Thymus (tissue), 11 donors: ENCODE measurements around the gene GLUL. TPM values are rescaled to one million over a fixed set of nuclear protein-coding genes. Genes with fewer than 3 reads are reported as not detected.

ENCODE experiments used
- DNase-seq, 9 donors: peaks; one replicate each; pipeline ENCODE4 v3.0.0-alpha.2; 2013; ENCODE audit warnings: low spot score in 9 of 9, low read depth in 6 of 9, missing footprints in 1 of 9
- H3K27ac ChIP-seq, 2 donors: one replicate each; pipeline ENCODE4 v1.5.1; 2013; ENCODE audit warnings: control low read depth in 1 of 2, low read depth in 1 of 2, low read length in 1 of 2, mild to moderate bottlenecking in 1 of 2, moderate library complexity in 1 of 2
- H3K27me3 ChIP-seq, 2 donors: one replicate each; pipeline ENCODE4 v1.5.1; 2013; ENCODE audit warnings: low read length in 1 of 2; ENCODE audit not compliant: control insufficient read depth in 2 of 2, insufficient read depth in 1 of 2
- H3K36me3 ChIP-seq, 2 donors: one replicate each; pipeline ENCODE4 v1.5.1; 2013; ENCODE audit warnings: low read length in 1 of 2, mild to moderate bottlenecking in 1 of 2, moderate library complexity in 1 of 2; ENCODE audit not compliant: control insufficient read depth in 2 of 2, insufficient read depth in 2 of 2
- H3K4me1 ChIP-seq, 2 donors: one replicate each; pipeline ENCODE4 v1.5.1; 2013; ENCODE audit warnings: low read length in 2 of 2; ENCODE audit not compliant: control insufficient read depth in 2 of 2, insufficient read depth in 2 of 2
- H3K4me3 ChIP-seq, 2 donors: one replicate each; pipeline ENCODE4 v1.5.1; 2013; ENCODE audit warnings: low read length in 2 of 2, control low read depth in 1 of 2, mild to moderate bottlenecking in 1 of 2
- H3K9me3 ChIP-seq, 2 donors: one replicate each; pipeline ENCODE4 v1.5.1; 2013; ENCODE audit warnings: low read length in 1 of 2, mild to moderate bottlenecking in 1 of 2; ENCODE audit not compliant: control insufficient read depth in 2 of 2, insufficient read depth in 1 of 2
- WGBS: extraction: QIAGEN DNeasy Blood & Tissue Kit; methylation state at CpG from one replicate; pipeline ENCODE4 v1.1.7; 2013; 5-methylcytosine and 5-hydroxymethylcytosine counted together
- polyA plus RNA-seq: library from polyadenylated mRNA; stranded (reverse); fragments of 200-250 nt; gene quantifications from one replicate; pipeline ENCODE4 v1.2.3, GENCODE V29; 2013
- total RNA-seq: library from RNA; stranded (reverse); fragments of 120-200 nt; gene quantifications from one replicate; pipeline ENCODE4 v1.2.4, GENCODE V29; 2013
- donor health status: healthy.

Gene GLUL
- total and polyA plus RNA-seq, 2 donors: 222 to 1,039 TPM

DNA sequence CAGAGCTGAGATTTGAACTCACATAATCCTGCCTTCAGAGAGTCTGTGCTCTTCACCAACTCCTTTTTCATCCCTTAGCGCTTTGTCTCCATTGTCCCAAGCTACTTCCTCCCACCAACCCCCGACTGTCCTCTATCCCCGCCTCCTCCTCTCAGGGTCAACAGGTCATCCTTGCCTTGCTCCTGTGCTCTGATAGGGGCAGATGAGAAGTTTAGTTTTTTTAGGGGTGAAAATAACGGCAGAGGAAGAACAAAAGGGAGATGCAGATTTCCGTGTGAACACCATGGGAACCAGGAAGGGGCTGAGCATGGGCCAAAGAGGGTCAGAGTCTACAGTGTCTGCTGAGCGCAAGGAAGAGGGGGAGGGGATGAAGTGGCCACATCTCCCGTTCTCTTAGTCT, 31.9 kb downstream of the GLUL start:
- Histone ChIP-seq H3K4me1 (peaks cover 11 to 14% of the 10 kb centered on the region in 2 donors), H3K4me3 (no peak overlapping the region), H3K36me3 (no peaks in the 10 kb centered on the region), H3K27me3 (no peaks in the 10 kb centered on the region), H3K27ac (no peak overlapping the region), H3K9me3 (no peaks in the 10 kb centered on the region)
- 83% methylated on average over 7 of the region's 7 CpGs for WGBS
- DNase-seq: no peak

DNA sequence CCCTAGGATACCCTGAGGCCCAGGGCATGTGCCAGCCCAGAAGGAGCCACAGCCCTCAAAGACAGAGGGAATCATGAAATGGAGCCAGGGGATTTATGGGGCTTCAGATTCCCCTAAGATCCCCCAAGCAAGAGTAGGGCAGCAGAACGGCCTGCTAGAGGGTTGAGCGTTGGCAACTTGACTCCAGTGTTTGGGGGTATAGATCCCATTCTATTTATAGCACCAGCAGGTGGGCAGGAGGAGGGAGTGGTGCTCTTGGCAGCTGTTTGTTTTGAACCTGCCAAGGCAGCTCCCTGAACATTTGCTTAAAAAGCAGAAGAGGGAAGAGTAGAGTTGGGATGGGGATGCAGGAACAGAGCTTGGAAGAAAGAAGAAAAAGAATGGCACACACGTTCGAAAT, 33.7 kb downstream of the GLUL start:
- Histone ChIP-seq H3K27me3 (no peaks in the 10 kb centered on the region), H3K27ac (no peak overlapping the region), H3K4me3 (no peak overlapping the region), H3K9me3 (no peaks in the 10 kb centered on the region), H3K4me1 (peaks cover 11 to 14% of the 10 kb centered on the region in 2 donors), H3K36me3 (no peaks in the 10 kb centered on the region)
- WGBS: 67% methylated on average over 4 of the region's 4 CpGs
- DNase-seq: peak in 1 of 9 donors; percentile 3

DNA sequence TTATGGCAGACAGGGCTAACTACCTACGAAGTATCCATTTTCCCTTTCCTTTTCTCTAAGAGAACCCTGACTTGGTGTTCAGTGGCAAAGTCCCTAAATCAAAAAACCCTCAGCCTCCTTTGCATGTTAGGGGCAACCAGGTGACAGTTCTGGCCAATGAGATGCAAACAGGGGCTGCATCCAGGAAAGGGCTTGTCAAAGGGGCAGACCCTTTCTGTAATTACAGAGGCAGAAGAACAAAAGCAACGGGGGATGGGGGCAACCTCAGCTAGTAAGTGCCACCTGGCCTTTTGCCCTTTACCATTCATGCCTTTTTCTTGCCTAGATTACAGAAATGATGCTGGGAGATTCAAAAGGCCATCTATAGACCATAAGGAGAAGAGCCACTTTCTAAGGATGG, 34.4 kb downstream of the GLUL start:
- Histone ChIP-seq H3K4me1 (peaks cover 11 to 14% of the 10 kb centered on the region in 2 donors), H3K27ac (no peak overlapping the region), H3K9me3 (no peaks in the 10 kb centered on the region), H3K27me3 (no peaks in the 10 kb centered on the region), H3K36me3 (no peaks in the 10 kb centered on the region), H3K4me3 (no peak overlapping the region)
- WGBS: 70% methylated on average over 2 of the region's 2 CpGs
- DNase-seq: peak in 5 of 9 donors; percentile 5 to 40 (median 13)

DNA sequence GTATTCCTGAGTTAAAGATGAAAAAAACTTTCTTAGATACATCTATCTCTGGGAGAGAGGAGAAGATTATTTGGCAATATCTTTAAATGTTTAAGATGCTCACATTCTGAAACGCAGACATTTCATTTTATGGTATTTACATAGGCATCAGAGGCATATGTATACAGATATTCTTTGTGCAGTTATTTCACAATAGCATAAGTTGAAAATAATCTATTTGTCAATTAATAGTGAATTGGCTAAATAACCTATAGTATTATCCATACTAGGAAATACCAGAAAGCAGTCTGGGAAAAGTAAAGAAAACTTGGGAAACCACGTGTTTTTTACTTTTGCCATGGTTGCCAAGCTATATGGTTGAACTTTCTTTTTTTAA, 35.9 kb downstream of the GLUL start:
- Histone ChIP-seq H3K9me3 (no peaks in the 10 kb centered on the region), H3K4me1 (peaks cover 11 to 14% of the 10 kb centered on the region in 2 donors), H3K36me3 (no peaks in the 10 kb centered on the region), H3K4me3 (no peak overlapping the region), H3K27ac (no peak overlapping the region), H3K27me3 (no peaks in the 10 kb centered on the region)
- DNase-seq: no peak
- 97% methylated on average over 2 of the region's 2 CpGs for WGBS

GRCh38 chr1:182351790-182352364, 39.7 kb downstream of the GLUL start:
- no peak overlapping the region for H3K27ac ChIP-seq
- H3K4me3 ChIP-seq: no peak overlapping the region
- WGBS: 95% methylated on average over 1 of the region's 1 CpG
- H3K4me1 ChIP-seq: no peaks in the 10 kb centered on the region
- H3K9me3 ChIP-seq: no peaks in the 10 kb centered on the region
- H3K27me3 ChIP-seq: no peaks in the 10 kb centered on the region
- no peak for DNase-seq
- no peaks in the 10 kb centered on the region for H3K36me3 ChIP-seq

- no peaks in the 10 kb centered on the region for H3K27me3 ChIP-seq
- no peaks in the 10 kb centered on the region for H3K36me3 ChIP-seq
- no peak for DNase-seq
- H3K4me1 ChIP-seq: no peaks in the 10 kb centered on the region
- WGBS: 97% methylated on average over 2 of the region's 2 CpGs
- no peaks in the 10 kb centered on the region for H3K9me3 ChIP-seq
- H3K4me3 ChIP-seq: no peak overlapping the region
- no peak overlapping the region for H3K27ac ChIP-seq
Observed at GRCh38 chr1:182350839-182351238, 40.8 kb downstream of the GLUL start.

- no peaks in the 10 kb centered on the region for H3K9me3 ChIP-seq
- H3K4me1 ChIP-seq: no peaks in the 10 kb centered on the region
- WGBS: 96% methylated on average over 6 of the region's 6 CpGs
- H3K27me3 ChIP-seq: no peaks in the 10 kb centered on the region
- DNase-seq: no peak
- H3K27ac ChIP-seq: no peak overlapping the region
- H3K4me3 ChIP-seq: no peak overlapping the region
- H3K36me3 ChIP-seq: no peaks in the 10 kb centered on the region
Observed at GRCh38 chr1:182348961-182349747, 42.4 kb downstream of the GLUL start.

DNA sequence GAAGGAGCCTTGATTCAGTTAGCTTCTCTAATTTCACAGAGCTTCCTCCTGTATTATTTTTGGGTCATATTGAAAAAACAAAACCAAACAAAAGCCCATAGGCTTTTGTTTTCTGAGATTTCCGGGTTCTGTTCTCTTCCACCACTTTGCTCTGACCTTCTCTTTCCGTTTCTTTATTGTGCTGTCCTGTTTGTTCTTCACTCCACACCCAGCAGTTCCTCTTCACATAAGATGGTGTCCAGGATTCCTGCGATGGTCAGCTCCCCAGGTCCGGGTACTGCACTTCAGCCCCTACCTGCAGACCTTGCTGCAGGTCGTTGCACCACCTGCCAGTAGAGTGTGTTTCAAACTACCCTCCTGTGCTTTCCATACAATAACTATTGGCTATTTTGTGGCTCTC, 44.6 kb downstream of the GLUL start:
- Histone ChIP-seq H3K9me3 (no peaks in the 10 kb centered on the region), H3K36me3 (no peaks in the 10 kb centered on the region), H3K4me1 (no peaks in the 10 kb centered on the region), H3K4me3 (no peak overlapping the region), H3K27ac (no peak overlapping the region), H3K27me3 (no peaks in the 10 kb centered on the region)
- no peak for DNase-seq
- 98% methylated on average over 5 of the region's 5 CpGs for WGBS

DNA sequence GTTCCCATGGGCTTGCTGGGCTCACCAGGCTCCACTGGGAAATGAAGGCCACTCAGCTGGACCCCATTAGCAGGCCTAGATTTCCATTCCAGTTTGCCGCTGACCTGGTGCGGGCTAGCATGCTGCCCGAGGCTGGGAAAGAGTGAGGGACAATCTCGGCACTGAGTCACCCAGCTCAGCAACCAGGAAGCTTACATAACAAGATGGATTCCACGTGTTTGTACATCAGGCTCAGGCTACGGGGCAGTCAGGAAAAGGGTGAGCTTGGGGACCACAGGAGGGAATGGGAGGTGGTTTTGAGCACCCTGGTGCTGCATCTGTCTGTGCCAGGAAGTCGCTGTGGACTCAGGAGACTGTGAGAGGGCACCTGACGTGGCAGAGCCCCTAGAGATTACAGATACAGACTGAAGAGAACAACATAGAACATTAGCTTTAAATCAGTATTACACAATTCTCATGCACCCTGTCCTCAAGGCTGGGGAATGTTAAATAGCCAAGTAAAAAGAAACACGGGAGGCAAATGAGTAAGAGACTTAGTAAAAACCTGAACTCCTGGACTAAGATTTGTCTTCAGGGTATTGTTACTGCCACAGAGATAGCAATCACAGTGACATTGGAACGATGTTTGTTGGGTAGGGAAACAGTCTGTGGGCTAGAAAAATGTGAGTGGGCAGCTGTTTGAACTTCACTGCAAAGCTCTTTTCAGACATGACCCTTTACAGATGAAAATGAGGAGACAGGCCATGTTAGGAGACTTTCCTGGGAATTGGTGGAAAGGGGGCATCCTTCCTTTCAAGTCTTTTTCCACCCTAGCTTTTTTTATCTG, 51.1 kb downstream of the GLUL start:
- no peaks in the 10 kb centered on the region for H3K9me3 ChIP-seq
- H3K36me3 ChIP-seq: no peaks in the 10 kb centered on the region
- no peak overlapping the region for H3K27ac ChIP-seq
- no peak for DNase-seq
- WGBS: 81% methylated on average over 10 of the region's 10 CpGs
- H3K4me3 ChIP-seq: no peak overlapping the region
- no peaks in the 10 kb centered on the region for H3K27me3 ChIP-seq
- no peaks in the 10 kb centered on the region for H3K4me1 ChIP-seq
